PC-3 (cell line): ENCODE data around the gene SPAM1.

Source experiments
- CTCF ChIP-seq: fragments of 300-600 bp; sonication (generic); conservative IDR thresholded peaks from 2 replicates; pipeline ENCODE4 v1.5.1; 2017; ENCODE audit warnings: antibody characterized with exemption, low read depth, mild to moderate bottlenecking, low read length
- EZH2 ChIP-seq: fragments of 300-600 bp; sonication (generic); IDR thresholded peaks from one replicate; pipeline ENCODE4 v1.6.1; 2017; ENCODE audit warnings: antibody characterized with exemption, mild to moderate bottlenecking, low read length; ENCODE audit not compliant: unreplicated experiment
- EZH2phosphoT487 ChIP-seq: fragments of 300-600 bp; sonication (generic); IDR thresholded peaks from 2 replicates; pipeline ENCODE4 v1.6.1; 2018; ENCODE audit warnings: mild to moderate bottlenecking, antibody characterized with exemption, low read length, borderline replicate concordance

- TF ChIP-seq CTCF (no peak), EZH2 (no peak), EZH2phosphoT487 (no peak)
These were observed 1.4 kb upstream of the SPAM1 start for GRCh38 chr7:123923599-123923998.
